Vagina (tissue), 2 donors: ENCODE measurements around the gene RFK. TPM values are rescaled to one million over a fixed set of nuclear protein-coding genes. Genes with fewer than 3 reads are reported as not detected.

ENCODE experiments used
- DNase-seq, 2 donors: peaks; one replicate each; pipeline ENCODE4 v3.0.0-alpha.2; 2017; ENCODE audit errors: extremely low spot score in 2 of 2
- H3K27ac ChIP-seq: fragments of 200-600 bp; sonication (generic); one replicate; pipeline ENCODE4 v1.5.1; 2019
- H3K27me3 ChIP-seq: fragments of 200-600 bp; sonication (generic); one replicate; pipeline ENCODE4 v1.5.1; 2019
- H3K36me3 ChIP-seq, 2 donors: fragments of 200-600 bp; sonication (generic); one replicate each; pipeline ENCODE4 v1.5.1; 2017 to 2019
- H3K4me1 ChIP-seq: fragments of 200-600 bp; sonication (generic); one replicate; pipeline ENCODE4 v1.5.1; 2019
- H3K4me3 ChIP-seq, 2 donors: fragments of 200-600 bp; sonication (generic); 1 replicate in 1 of 2; 2 replicates in 1 of 2; pipeline ENCODE4 v1.5.1; 2016 to 2019
- H3K9me3 ChIP-seq: fragments of 200-600 bp; sonication (generic); one replicate; pipeline ENCODE4 v1.5.1; 2019
- CTCF ChIP-seq, 3 experiments: fragments of 450-650 bp in 2 of 3; fragments of 200-600 bp in 1 of 3; sonication (generic) in 1 of 3; IDR thresholded peaks; one replicate each; pipeline ENCODE4 v1.5.1; 2017 to 2019; ENCODE audit warnings: antibody characterized with exemption in 3 of 3, mild to moderate bottlenecking in 2 of 3, moderate library complexity in 2 of 3
- POLR2A ChIP-seq, 2 donors: fragments of 450-650 bp; IDR thresholded peaks; one replicate each; pipeline ENCODE4 v1.6.1; 2017; ENCODE audit warnings: antibody characterized with exemption in 2 of 2, mild to moderate bottlenecking in 2 of 2, moderate library complexity in 2 of 2
- POLR2AphosphoS5 ChIP-seq, 2 donors: sonication (generic); formaldehyde crosslinking; IDR thresholded peaks; one replicate each; pipeline ENCODE4 v1.9.0; 2017; ENCODE audit warnings: antibody characterized with exemption in 2 of 2, mild to moderate bottlenecking in 2 of 2, low read depth in 1 of 2; ENCODE audit not compliant: insufficient read depth in 1 of 2
- intact Hi-C: fragments of 100-400 bp; cut with DNase I; formaldehyde crosslinking; loops from one replicate; pipeline ENCODE4 v1.15.1; 2023
- total RNA-seq: library from RNA; depleted of rRNA; stranded (reverse); fragments of >200 nt; gene quantifications from one replicate; pipeline ENCODE4 v1.2.3, GENCODE V29; 2016

The RFK gene
- total RNA-seq, 1 donor from 2014 or later: 16.7 TPM

GRCh38 chr9:76352026-76352620 is 42.1 kb downstream of the RFK start:
- no peaks in the 10 kb centered on the region for H3K9me3 ChIP-seq
- H3K36me3 ChIP-seq: no peaks in the 10 kb centered on the region
- DNase-seq: no peak
- intact Hi-C loops: no loop called here
- no peak overlapping the region for H3K27ac ChIP-seq
- no peaks in the 10 kb centered on the region for H3K27me3 ChIP-seq
- no peaks in the 10 kb centered on the region for H3K4me1 ChIP-seq
- no peak overlapping the region for H3K4me3 ChIP-seq
- TF ChIP-seq CTCF (IDR thresholded peaks at IDR 0.05): no peak
- TF ChIP-seq POLR2AphosphoS5 (IDR thresholded peaks at IDR 0.05; ENCODE audit: insufficient read depth in 1 of 2, low read depth in 1 of 2): no peak
- no peak for TF ChIP-seq POLR2A (IDR thresholded peaks at IDR 0.05)

- intact Hi-C loops: no loop called here
- no peak for DNase-seq
- Histone ChIP-seq H3K27me3 (no peaks in the 10 kb centered on the region), H3K27ac (no peak overlapping the region), H3K9me3 (no peaks in the 10 kb centered on the region), H3K36me3 (no peaks in the 10 kb centered on the region), H3K4me3 (no peak overlapping the region), H3K4me1 (no peaks in the 10 kb centered on the region)
- TF ChIP-seq POLR2A (IDR thresholded peaks at IDR 0.05): no peak
- TF ChIP-seq POLR2AphosphoS5 (IDR thresholded peaks at IDR 0.05; ENCODE audit: insufficient read depth in 1 of 2, low read depth in 1 of 2): no peak
- TF ChIP-seq CTCF (IDR thresholded peaks at IDR 0.05): no peak
Measured at GRCh38 chr9:76351006-76351405, 43.2 kb downstream of the RFK start.

GRCh38 chr9:76349865-76350264 is 44.4 kb downstream of the RFK start:
- no peaks in the 10 kb centered on the region for H3K4me1 ChIP-seq
- no peak overlapping the region for H3K4me3 ChIP-seq
- no peak for TF ChIP-seq POLR2A (IDR thresholded peaks at IDR 0.05)
- TF ChIP-seq CTCF (IDR thresholded peaks at IDR 0.05): no peak
- TF ChIP-seq POLR2AphosphoS5 (IDR thresholded peaks at IDR 0.05; ENCODE audit: insufficient read depth in 1 of 2, low read depth in 1 of 2): no peak
- DNase-seq: no peak
- H3K36me3 ChIP-seq: no peaks in the 10 kb centered on the region
- intact Hi-C loops: no loop called here
- H3K27me3 ChIP-seq: no peaks in the 10 kb centered on the region
- no peak overlapping the region for H3K27ac ChIP-seq
- H3K9me3 ChIP-seq: no peaks in the 10 kb centered on the region

GRCh38 chr9:76342858-76343257 is 51.4 kb downstream of the RFK start:
- H3K27me3 ChIP-seq: no peaks in the 10 kb centered on the region
- no peaks in the 10 kb centered on the region for H3K4me1 ChIP-seq
- no peak overlapping the region for H3K4me3 ChIP-seq
- H3K27ac ChIP-seq: no peak overlapping the region
- no peak for DNase-seq
- no peaks in the 10 kb centered on the region for H3K9me3 ChIP-seq
- TF ChIP-seq POLR2AphosphoS5 (IDR thresholded peaks at IDR 0.05; ENCODE audit: insufficient read depth in 1 of 2, low read depth in 1 of 2) (no peak), POLR2A (IDR thresholded peaks at IDR 0.05) (no peak), CTCF (IDR thresholded peaks at IDR 0.05) (no peak)
- no peaks in the 10 kb centered on the region for H3K36me3 ChIP-seq
- intact Hi-C loops: no loop called here

- DNase-seq: no peak
- Histone ChIP-seq H3K27ac (no peak overlapping the region), H3K27me3 (no peaks in the 10 kb centered on the region), H3K4me3 (no peak overlapping the region), H3K4me1 (no peaks in the 10 kb centered on the region), H3K36me3 (no peaks in the 10 kb centered on the region), H3K9me3 (no peaks in the 10 kb centered on the region)
- intact Hi-C loops: no loop called here
- TF ChIP-seq CTCF (IDR thresholded peaks at IDR 0.05) (no peak), POLR2A (IDR thresholded peaks at IDR 0.05) (no peak), POLR2AphosphoS5 (IDR thresholded peaks at IDR 0.05; ENCODE audit: insufficient read depth in 1 of 2, low read depth in 1 of 2) (no peak)
Measured at GRCh38 chr9:76342201-76342600, 52.0 kb downstream of the RFK start.
